Tibial artery (tissue), 4 donors: ENCODE data around the gene ADAM33.

ENCODE experiments used
- DNase-seq, 2 donors: peaks; one replicate each; pipeline ENCODE4 v3.0.0-alpha.2; 2019
- H3K27ac ChIP-seq, 2 donors: fragments of 200-600 bp; sonication (generic) in 1 of 2; 1 replicate in 1 of 2; 2 replicates in 1 of 2; pipeline ENCODE4 v1.5.1; 2018 to 2019; ENCODE audit warnings: mild to moderate bottlenecking in 1 of 2
- H3K27me3 ChIP-seq, 2 donors: fragments of 200-600 bp; sonication (generic) in 1 of 2; one replicate each; pipeline versions ENCODE4 v1.5.1 to v1.6.0; 2016 to 2019
- H3K36me3 ChIP-seq, 3 donors: fragments of 200-600 bp; sonication (generic) in 2 of 3; one replicate each; pipeline ENCODE4 v1.5.1; 2016 to 2019; ENCODE audit warnings: mild to moderate bottlenecking in 2 of 3
- H3K4me1 ChIP-seq, 4 donors: fragments of 200-600 bp; sonication (generic) in 2 of 4; 1 replicate in 3 of 4; 2 replicates in 1 of 4; pipeline ENCODE4 v1.5.1; 2016 to 2019
- H3K4me3 ChIP-seq, 2 donors: fragments of 200-600 bp; sonication (generic) in 1 of 2; 1 replicate in 1 of 2; 2 replicates in 1 of 2; pipeline ENCODE4 v1.5.1; 2018 to 2019; ENCODE audit warnings: mild to moderate bottlenecking in 2 of 2
- H3K9me3 ChIP-seq, 3 donors: fragments of 200-600 bp; sonication (generic) in 1 of 3; one replicate each; pipeline ENCODE4 v1.5.1; 2016 to 2019
- CTCF ChIP-seq, 2 experiments: fragments of 200-600 bp in 1 of 2; fragments of 450-650 bp in 1 of 2; IDR thresholded peaks; one replicate each; pipeline ENCODE4 v1.5.1; 2017 to 2019; ENCODE audit warnings: antibody characterized with exemption in 2 of 2, mild to moderate bottlenecking in 1 of 2, moderate library complexity in 1 of 2
- intact Hi-C: fragments of 100-400 bp; cut with DNase I; formaldehyde crosslinking; loops from one replicate; pipeline ENCODE4 v1.15.0; 2023; ENCODE audit warnings: low total_unique reads

The ADAM33 gene

GRCh38 chr20:3669710-3670367 lies 12.0 kb downstream of the ADAM33 start:
- intact Hi-C loops: loop anchor here (10.0 kb wide), 1 partner anchor 175 kb away; the partner anchor contains the start of gene MAVS
- H3K4me1 ChIP-seq: peaks cover 0 to 10% (median 0%) of the 10 kb centered on the region in 4 donors
- no peak overlapping the region for H3K27ac ChIP-seq
- H3K27me3 ChIP-seq: peaks cover 0 to 4% of the 10 kb centered on the region in 2 donors
- no peak overlapping the region for H3K4me3 ChIP-seq
- no peak for TF ChIP-seq CTCF (IDR thresholded peaks at IDR 0.05)
- peaks cover 0 to 62% (median 62%) of the 10 kb centered on the region in 3 donors for H3K36me3 ChIP-seq
- no peaks in the 10 kb centered on the region for H3K9me3 ChIP-seq
- DNase-seq: no peak

GRCh38 chr20:3667434-3668037 lies 14.3 kb downstream of the ADAM33 start:
- intact Hi-C loops: no loop called here
- no peak overlapping the region for H3K4me3 ChIP-seq
- peaks cover 0 to 13% of the 10 kb centered on the region in 2 donors for H3K27me3 ChIP-seq
- no peak for DNase-seq
- no peak overlapping the region for H3K27ac ChIP-seq
- no peak for TF ChIP-seq CTCF (IDR thresholded peaks at IDR 0.05)
- H3K9me3 ChIP-seq: no peaks in the 10 kb centered on the region
- H3K36me3 ChIP-seq: peaks cover 0 to 45% (median 39%) of the 10 kb centered on the region in 3 donors
- peaks cover 0 to 5% (median 0%) of the 10 kb centered on the region in 4 donors for H3K4me1 ChIP-seq

GRCh38 chr20:3663858-3664257 lies 18.0 kb downstream of the ADAM33 start:
- DNase-seq: no peak
- intact Hi-C loops: no loop called here
- Histone ChIP-seq H3K27me3 (peaks cover 0 to 45% of the 10 kb centered on the region in 2 donors), H3K4me3 (no peak overlapping the region), H3K4me1 (peaks cover 0 to 15% (median 4%) of the 10 kb centered on the region in 4 donors), H3K36me3 (peaks cover 0 to 9% (median 8%) of the 10 kb centered on the region in 3 donors), H3K27ac (no peak overlapping the region), H3K9me3 (no peaks in the 10 kb centered on the region)
- TF ChIP-seq CTCF (IDR thresholded peaks at IDR 0.05): no peak

GRCh38 chr20:3663031-3663701 lies 18.6 kb downstream of the ADAM33 start, which contains the start of gene GFRA4:
Gene GFRA4, minus strand, starts transcription at chr20:3663399. Its CDS starts 0 bp downstream, at chr20:3663399.
- Histone ChIP-seq H3K27me3 (peaks cover 0 to 49% of the 10 kb centered on the region in 2 donors), H3K36me3 (peaks cover 0 to 2% (median under 1%) of the 10 kb centered on the region in 3 donors), H3K9me3 (no peaks in the 10 kb centered on the region), H3K4me1 (peaks cover 0 to 15% (median 4%) of the 10 kb centered on the region in 4 donors), H3K27ac (no peak within 1 kb of the TSS), H3K4me3 (no peak within 1 kb of the TSS)
- intact Hi-C loops: no loop called here
- TF ChIP-seq CTCF (IDR thresholded peaks at IDR 0.05): no peak
- DNase-seq: peak; percentile 15 to 43

- TF ChIP-seq CTCF (IDR thresholded peaks at IDR 0.05): no peak
- peak; percentile 14 to 48 for DNase-seq
- Histone ChIP-seq H3K9me3 (no peaks in the 10 kb centered on the region), H3K27me3 (peaks cover 0 to 49% of the 10 kb centered on the region in 2 donors), H3K27ac (no peak overlapping the region), H3K4me1 (peaks cover 0 to 15% (median 4%) of the 10 kb centered on the region in 4 donors), H3K36me3 (no peaks in the 10 kb centered on the region), H3K4me3 (no peak overlapping the region)
- intact Hi-C loops: no loop called here
Observed at GRCh38 chr20:3661814-3662665, 19.8 kb downstream of the ADAM33 start.
